K562 (cell line): ENCODE measurements around the gene STK31. TPM values are rescaled to one million over a fixed set of nuclear protein-coding genes. Genes with fewer than 3 reads are reported as not detected.
"Not testable (repeated sequence)": the region's sequence is repeated elsewhere in the genome, so short reads cannot be mapped to it uniquely, and the experiment has no call there.

Experiments
- ATAC-seq: fragments of 200-7000 bp; cut with Tn5 transposase; 3 replicates; pipeline ENCODE4 v1.9.1; 2020; ENCODE audit warnings: moderate library complexity
- BruUV-seq: library from RNA; stranded (reverse); fragments of 400-500 nt; replicated peaks from 2 replicates; lab custom pipeline; 2021; lab: Mats Ljungman, UMichigan
- CTCF ChIA-PET: fragments of 300-600 bp; formaldehyde crosslinking; extraction: SDS; loops from one replicate; lab custom pipeline; 2021; ENCODE audit warnings: low intra/inter-chr PET ratio; lab: Yijun Ruan, JAX
- POLR2A ChIA-PET: fragments of 300-600, 350-650 bp; sonication (Branson Sonifier 250); formaldehyde crosslinking; extraction: SDS; loops from one replicate; lab custom pipeline; 2021; ENCODE audit warnings: antibody characterized with exemption, inconsistent platforms; lab: Yijun Ruan, JAX
- DNase-seq, 4 experiments: peaks; one replicate each; pipeline versions ENCODE4 v3.0.0 to v3.0.0-alpha.2; 2011 to 2018; ENCODE audit warnings: low spot score in 3 of 4, mixed read lengths in 3 of 4; ENCODE audit errors: extremely low read depth in 1 of 4
- FAIRE-seq: peaks from 2 replicates; lab custom pipeline; 2011; peaks lifted over from hg19 to GRCh38; lab: Jason Lieb, UNC
- H2AFZ ChIP-seq: 2 replicates; pipeline ENCODE4 v1.6.0; 2011; ENCODE audit warnings: low read depth, low read length, control low read depth, inconsistent platforms
- H3K27ac ChIP-seq: fragments of 200-600 bp; 3 replicates; pipeline ENCODE4 v1.8.0; 2011; ENCODE audit warnings: low read depth, mild to moderate bottlenecking, control low read depth, inconsistent platforms, low read length, moderate library complexity, mixed read lengths; ENCODE audit errors: extremely low read depth
- H3K27me3 ChIP-seq, 2 experiments: fragments of 300-600 bp in 1 of 2; 2 replicates in 1 of 2; 3 replicates in 1 of 2; pipeline versions ENCODE4 v1.6.0 to v1.8.0; 2011; ENCODE audit warnings: inconsistent platforms in 2 of 2, low read length in 2 of 2, mild to moderate bottlenecking in 1 of 2, mixed read lengths in 1 of 2, moderate library complexity in 1 of 2; ENCODE audit not compliant: control insufficient read depth in 2 of 2, insufficient read depth in 2 of 2
- H3K36me3 ChIP-seq: fragments of 300-600 bp; 3 replicates; pipeline ENCODE4 v1.8.0; 2011; ENCODE audit warnings: mild to moderate bottlenecking, low read length, inconsistent platforms; ENCODE audit not compliant: control insufficient read depth, insufficient read depth
- H3K4me1 ChIP-seq, 2 experiments: fragments of 200-600 bp in 1 of 2; replicated peaks in 1 of 2; 2 replicates in 1 of 2; 3 replicates in 1 of 2; pipeline versions ENCODE4 v1.5.1 to v1.8.0; 2011; ENCODE audit warnings: inconsistent platforms in 2 of 2, low read length in 2 of 2, mild to moderate bottlenecking in 1 of 2, mixed read lengths in 1 of 2, moderate library complexity in 1 of 2; ENCODE audit not compliant: control insufficient read depth in 2 of 2, insufficient read depth in 2 of 2
- H3K4me2 ChIP-seq: 2 replicates; pipeline ENCODE4 v1.6.1; 2011; ENCODE audit warnings: low read length, control low read depth, inconsistent platforms, mixed read lengths; ENCODE audit not compliant: insufficient read depth
- H3K4me3 ChIP-seq: fragments of 200-600 bp; sonication (generic), shearing (Covaris generic); 2 replicates; pipeline ENCODE4 v1.5.1; 2016; ENCODE audit warnings: control low read depth, inconsistent platforms
- H3K79me2 ChIP-seq: fragments of 200-600 bp; 3 replicates; pipeline ENCODE4 v1.8.0; 2011; ENCODE audit warnings: low read length, inconsistent platforms; ENCODE audit not compliant: control insufficient read depth, insufficient read depth
- H3K9ac ChIP-seq, 2 experiments: 2 replicates each; pipeline versions ENCODE4 v1.6.0 to v1.6.1; 2011; ENCODE audit warnings: low read depth in 2 of 2, low read length in 2 of 2, control low read depth in 1 of 2, inconsistent platforms in 1 of 2, mild to moderate bottlenecking in 1 of 2, mixed read lengths in 1 of 2; ENCODE audit not compliant: insufficient read depth in 1 of 2
- H3K9me1 ChIP-seq: one replicate; pipeline ENCODE4 v1.6.0; 2011; ENCODE audit warnings: inconsistent platforms, mild to moderate bottlenecking, low read length, moderate library complexity; ENCODE audit not compliant: control insufficient read depth, insufficient read depth
- H3K9me3 ChIP-seq: replicated peaks from 2 replicates; pipeline ENCODE4 v1.5.1; 2011; ENCODE audit warnings: low read depth, low read length, inconsistent platforms; ENCODE audit not compliant: control insufficient read depth, insufficient read depth
- H4K20me1 ChIP-seq: replicated peaks from 2 replicates; pipeline ENCODE4 v1.6.1; 2011; ENCODE audit warnings: low read length, inconsistent platforms, mixed read lengths; ENCODE audit not compliant: control insufficient read depth, insufficient read depth
- CEBPZ ChIP-seq: fragments of 150-350 bp; IDR thresholded peaks from 2 replicates; pipeline ENCODE4 v1.6.1; 2014; ENCODE audit warnings: low read depth, mild to moderate bottlenecking, low read length, borderline replicate concordance
- HOMEZ ChIP-seq: fragments of 250-450 bp; sonication (Bioruptor Pico); IDR thresholded peaks from 2 replicates; pipeline ENCODE4 v1.4.0; 2020; ENCODE audit warnings: mild to moderate bottlenecking, moderate library complexity
- TCF7 ChIP-seq: sonication (generic); IDR thresholded peaks from 2 replicates; pipeline ENCODE4 v1.6.1; 2016; ENCODE audit warnings: antibody characterized with exemption, borderline replicate concordance
- YY1 ChIP-seq, 3 experiments: IDR thresholded peaks; 2 replicates each; pipeline ENCODE4 v1.6.1; 2011; ENCODE audit warnings: low read length in 2 of 3, mild to moderate bottlenecking in 2 of 3, moderate library complexity in 2 of 3, borderline replicate concordance in 1 of 3, control low read depth in 1 of 3, low read depth in 1 of 3; ENCODE audit not compliant: insufficient read depth in 3 of 3, insufficient replicate concordance in 2 of 3, control insufficient read depth in 1 of 3, insufficient read length in 1 of 3; ENCODE audit errors: extremely low read depth in 1 of 3
- ZFP36 ChIP-seq: fragments of 150-350 bp; IDR thresholded peaks from 2 replicates; pipeline ENCODE4 v1.6.1; 2018; ENCODE audit warnings: low read length, low read depth; ENCODE audit not compliant: partially characterized antibody
- ZNF121 ChIP-seq: sonication (generic); formaldehyde crosslinking; conservative IDR thresholded peaks from 2 replicates; pipeline ENCODE4 v1.8.0; 2022; ENCODE audit warnings: missing genetic modification reagents
- ZNF41 ChIP-seq: fragments of 250-450 bp; sonication (Bioruptor Pico); conservative IDR thresholded peaks from 2 replicates; pipeline ENCODE4 v1.4.0; 2020; ENCODE audit warnings: mild to moderate bottlenecking
- WGBS: fragments of 100-300 bp; shearing (Covaris generic); methylation state at CpG from one replicate; pipeline ENCODE4 v1.1.6; 2016; ENCODE audit warnings: low coverage, mixed read lengths; ENCODE audit not compliant: insufficient coverage; ENCODE audit errors: missing lambda C conversion rate; 5-methylcytosine and 5-hydroxymethylcytosine counted together
- in situ Hi-C: fragments of 300-500 bp; cut with MboI; formaldehyde crosslinking; loops from 4 replicates; pipeline ENCODE4 v1.15.0; 2018; ENCODE audit warnings: inconsistent platforms, mixed read lengths
- intact Hi-C: fragments of 100-400 bp; cut with micrococcal nuclease; formaldehyde crosslinking; loops from 2 replicates; pipeline ENCODE4 v1.14.2; 2022
- polyA plus RNA-seq, 8 experiments: library from polyadenylated mRNA; depleted of rRNA in 4 of 8; stranded (reverse) in 5 of 8; unstranded in 3 of 8; fragments of >200 nt; fragmentation: Nextera tagmentation in 2 of 8; fragmentation: Illumina TruSeq in 1 of 8; extraction: Ambion mirVana in 2 of 8; extraction: Trizol in 1 of 8; gene quantifications; 2 replicates each; pipeline versions ENCODE4 v1.2.1 to v1.2.3, GENCODE V29; 2011 to 2014; ENCODE audit warnings: inconsistent platforms in 1 of 8, missing spikeins in 1 of 8
- total RNA-seq, 7 experiments: library from RNA; depleted of rRNA in 6 of 7; stranded (reverse); fragments of >200 nt in 6 of 7; fragmentation: Illumina TruSeq in 2 of 7; extraction: Trizol in 2 of 7; gene quantifications; 2 replicates each; pipeline versions ENCODE4 v1.2.1 to v1.2.3, GENCODE V29; 2011 to 2021; ENCODE audit warnings: low replicate concordance in 1 of 7

STK31 gene
- total and polyA plus RNA-seq, 9 of the 15 experiments (the other 6 are each of a cell fraction or from before 2014, with no cell fraction given), result 0.09 to 1.2 (median 0.26) TPM

- in situ Hi-C loops, result no loop called here
- H2AFZ ChIP-seq, result no peak overlapping the region
- FAIRE-seq (no peak), ATAC-seq (no peak), DNase-seq (no peak)
- ChIA-PET CTCF (no interaction called here), POLR2A (no interaction called here)
- H3K4me2 ChIP-seq, result no peak overlapping the region
- WGBS, result 17% methylated on average over 3 of the region's 3 CpGs
- no peaks in the 10 kb centered on the region for H3K79me2 ChIP-seq
- intact Hi-C loops, result no loop called here
- no peaks in the 10 kb centered on the region for H3K9me1 ChIP-seq
- no peak overlapping the region for H3K27ac ChIP-seq
- H3K9ac ChIP-seq, result no peak overlapping the region
- H3K9me3 ChIP-seq, result peaks cover 6% of the 10 kb centered on the region; the same call in 1 of the 2 replicates
- no peaks in the 10 kb centered on the region for H4K20me1 ChIP-seq
- no TSS peak for BruUV-seq
- H3K4me3 ChIP-seq, result no peak overlapping the region
- TF ChIP-seq ZNF41 (CRISPR knock-in tag), result no peak
- no peak for TF ChIP-seq HOMEZ (CRISPR knock-in tag)
- no peak for TF ChIP-seq TCF7
- TF ChIP-seq YY1 (IDR thresholded peaks at IDR 0.05; ENCODE audit: borderline replicate concordance in 1 of 3, control insufficient read depth in 1 of 3, extremely low read depth in 1 of 3, insufficient read depth in 3 of 3, insufficient read length in 1 of 3, insufficient replicate concordance in 2 of 3, low read depth in 1 of 3, low read length in 2 of 3), result no peak
- TF ChIP-seq ZFP36, result peak; percentile 51
- peak; percentile 29; the same call in 1 of the 2 replicates for TF ChIP-seq CEBPZ
- no peak for TF ChIP-seq ZNF121
- no peaks in the 10 kb centered on the region for H3K4me1 ChIP-seq
- H3K36me3 ChIP-seq, result no peaks in the 10 kb centered on the region
- no peaks in the 10 kb centered on the region for H3K27me3 ChIP-seq
These were observed 123.4 kb downstream of the STK31 start for GRCh38 chr7:23833405-23833804.

GRCh38 chr7:23844837-23845236 lies 134.8 kb downstream of the STK31 start:
- H3K4me2 ChIP-seq, in situ Hi-C loops, H3K27me3 ChIP-seq, H3K4me1 ChIP-seq, H3K27ac ChIP-seq, POLR2A ChIA-PET, H3K9ac ChIP-seq, H3K9me3 ChIP-seq, H4K20me1 ChIP-seq, H3K4me3 ChIP-seq, H3K9me1 ChIP-seq, intact Hi-C loops, FAIRE-seq, H3K79me2 ChIP-seq, BruUV-seq, CTCF ChIA-PET, H3K36me3 ChIP-seq: not testable (repeated sequence)
- WGBS, result 1% methylated on average over 6 of the region's 8 CpGs
- ATAC-seq, result peak; percentile 63; the same call in 2 of the 3 replicates
- peak in 1 of 4 experiments; percentile 23 for DNase-seq
- peak overlapping the region; percentile 63; the same call in 1 of the 2 replicates for H2AFZ ChIP-seq
